ENCODE data around the gene APOBEC3B.
"Not testable (repeated sequence)": the region's sequence is repeated elsewhere in the genome, so short reads cannot be mapped to it uniquely, and the experiment has no call there.

Gene APOBEC3B

GRCh38 chr22:39008271-39008850, 26.2 kb downstream of the APOBEC3B start:
- FAIRE-seq = not testable (repeated sequence)

- FAIRE-seq = no peak
These were observed 28.8 kb downstream of the APOBEC3B start for GRCh38 chr22:39010946-39011345.

GRCh38 chr22:39012533-39013511, 30.7 kb downstream of the APOBEC3B start:
- FAIRE-seq = no peak

GRCh38 chr22:39013561-39013941, 31.4 kb downstream of the APOBEC3B start:
- not testable (repeated sequence) for FAIRE-seq

GRCh38 chr22:39013942-39014722, 32.0 kb downstream of the APOBEC3B start, which contains the start of gene APOBEC3C:
Gene APOBEC3C (plus strand): TSS chr22:39014257. CDS start chr22:39014363, 106 bp downstream.
- peak; percentile 90 for FAIRE-seq

- not testable (repeated sequence) for FAIRE-seq
These were observed 32.6 kb downstream of the APOBEC3B start for GRCh38 chr22:39014723-39015121.

GRCh38 chr22:39016592-39016991, 34.4 kb downstream of the APOBEC3B start:
- FAIRE-seq = no peak

- no peak for FAIRE-seq
These were observed 35.6 kb downstream of the APOBEC3B start for GRCh38 chr22:39017596-39018365.

GRCh38 chr22:39020021-39020651, 38.0 kb downstream of the APOBEC3B start:
- FAIRE-seq = peak; percentile 53

GRCh38 chr22:39021552-39022250, 39.6 kb downstream of the APOBEC3B start:
- no peak for FAIRE-seq

GRCh38 chr22:39024519-39025308, 42.6 kb downstream of the APOBEC3B start:
- no peak for FAIRE-seq

- FAIRE-seq = no peak
These were observed 44.5 kb downstream of the APOBEC3B start for GRCh38 chr22:39026509-39027150.

- FAIRE-seq = no peak
These were observed 45.6 kb downstream of the APOBEC3B start for GRCh38 chr22:39027717-39028116.

- FAIRE-seq = no peak
These were observed 46.1 kb downstream of the APOBEC3B start for GRCh38 chr22:39028281-39028680.

- FAIRE-seq = no peak
These were observed 47.1 kb downstream of the APOBEC3B start for GRCh38 chr22:39029227-39029626.

- FAIRE-seq = no peak
These were observed 48.6 kb downstream of the APOBEC3B start for GRCh38 chr22:39030705-39031104.

GRCh38 chr22:39031434-39032295, 49.5 kb downstream of the APOBEC3B start:
- FAIRE-seq = not testable (repeated sequence)

GRCh38 chr22:39037071-39037470, 54.9 kb downstream of the APOBEC3B start:
- FAIRE-seq = not testable (repeated sequence)
